ENCODE measurements around the gene PRDM16.

DNA sequence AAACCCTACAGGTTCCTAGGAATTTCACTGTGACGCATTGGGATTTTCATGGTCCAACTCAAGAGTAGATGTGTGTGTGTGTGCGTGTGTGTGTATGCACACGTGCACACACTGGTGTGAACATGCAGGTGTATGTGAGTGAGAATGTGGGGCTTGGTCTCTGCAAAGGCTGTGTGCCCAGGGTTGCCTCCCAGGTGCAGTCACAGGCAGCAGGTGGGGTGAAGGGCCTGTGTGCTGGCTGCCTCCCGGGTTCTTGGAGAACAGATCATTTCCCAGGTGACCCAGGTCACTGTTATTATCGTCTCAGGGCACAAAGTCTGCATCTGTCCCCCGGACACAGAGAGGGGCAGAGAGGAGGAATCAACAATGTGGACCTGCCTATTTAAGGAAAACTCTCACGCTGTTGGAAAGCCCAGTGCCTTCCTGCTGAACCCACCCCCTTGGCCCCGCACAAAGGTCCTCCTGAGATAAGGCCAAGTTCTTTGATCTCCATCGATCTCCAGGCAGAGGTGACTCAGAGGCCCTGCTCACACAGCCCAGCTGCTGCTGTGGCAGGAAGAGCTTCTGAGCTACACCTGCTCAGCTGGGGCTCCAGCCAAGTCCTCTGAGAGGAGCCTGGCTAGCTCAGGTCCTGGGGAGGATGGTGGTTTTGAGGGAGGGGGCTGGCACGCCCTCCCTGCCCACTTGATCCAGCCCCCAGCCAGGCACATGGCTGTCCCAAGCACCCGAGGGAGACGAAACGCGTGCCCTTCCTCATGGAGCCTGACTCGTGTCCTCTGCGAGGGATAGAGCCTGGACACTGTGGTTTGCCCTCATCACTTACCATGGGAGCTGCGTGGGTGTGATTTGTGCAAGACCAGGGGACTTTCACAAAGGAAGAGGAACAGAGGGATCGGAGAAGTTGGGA, 251.5 kb downstream of the PRDM16 start:
- no peak for TF ChIP-seq NR3C1 (CRISPR knock-in tag; conservative IDR thresholded peaks at IDR 0.05; ENCODE audit: low read depth)
- TF ChIP-seq SP1 (CRISPR knock-in tag; conservative IDR thresholded peaks at IDR 0.05), result no peak
- TF ChIP-seq, protein P1, sequence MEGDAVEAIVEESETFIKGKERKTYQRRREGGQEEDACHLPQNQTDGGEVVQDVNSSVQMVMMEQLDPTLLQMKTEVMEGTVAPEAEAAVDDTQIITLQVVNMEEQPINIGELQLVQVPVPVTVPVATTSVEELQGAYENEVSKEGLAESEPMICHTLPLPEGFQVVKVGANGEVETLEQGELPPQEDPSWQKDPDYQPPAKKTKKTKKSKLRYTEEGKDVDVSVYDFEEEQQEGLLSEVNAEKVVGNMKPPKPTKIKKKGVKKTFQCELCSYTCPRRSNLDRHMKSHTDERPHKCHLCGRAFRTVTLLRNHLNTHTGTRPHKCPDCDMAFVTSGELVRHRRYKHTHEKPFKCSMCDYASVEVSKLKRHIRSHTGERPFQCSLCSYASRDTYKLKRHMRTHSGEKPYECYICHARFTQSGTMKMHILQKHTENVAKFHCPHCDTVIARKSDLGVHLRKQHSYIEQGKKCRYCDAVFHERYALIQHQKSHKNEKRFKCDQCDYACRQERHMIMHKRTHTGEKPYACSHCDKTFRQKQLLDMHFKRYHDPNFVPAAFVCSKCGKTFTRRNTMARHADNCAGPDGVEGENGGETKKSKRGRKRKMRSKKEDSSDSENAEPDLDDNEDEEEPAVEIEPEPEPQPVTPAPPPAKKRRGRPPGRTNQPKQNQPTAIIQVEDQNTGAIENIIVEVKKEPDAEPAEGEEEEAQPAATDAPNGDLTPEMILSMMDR (IDR thresholded peaks at IDR 0.05), result no peak
- TF ChIP-seq ZNF219 (CRISPR knock-in tag; IDR thresholded peaks at IDR 0.05; ENCODE audit: borderline replicate concordance), result no peak
- no peak for TF ChIP-seq EMX1 (CRISPR knock-in tag; IDR thresholded peaks at IDR 0.05)
- no peak for TF ChIP-seq FOXP1 (CRISPR knock-in tag; IDR thresholded peaks at IDR 0.05; ENCODE audit: borderline replicate concordance)
- TF ChIP-seq, protein P2, sequence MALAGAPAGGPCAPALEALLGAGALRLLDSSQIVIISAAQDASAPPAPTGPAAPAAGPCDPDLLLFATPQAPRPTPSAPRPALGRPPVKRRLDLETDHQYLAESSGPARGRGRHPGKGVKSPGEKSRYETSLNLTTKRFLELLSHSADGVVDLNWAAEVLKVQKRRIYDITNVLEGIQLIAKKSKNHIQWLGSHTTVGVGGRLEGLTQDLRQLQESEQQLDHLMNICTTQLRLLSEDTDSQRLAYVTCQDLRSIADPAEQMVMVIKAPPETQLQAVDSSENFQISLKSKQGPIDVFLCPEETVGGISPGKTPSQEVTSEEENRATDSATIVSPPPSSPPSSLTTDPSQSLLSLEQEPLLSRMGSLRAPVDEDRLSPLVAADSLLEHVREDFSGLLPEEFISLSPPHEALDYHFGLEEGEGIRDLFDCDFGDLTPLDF (CRISPR knock-in tag; IDR thresholded peaks at IDR 0.05), result no peak
- TF ChIP-seq GRHL2 (CRISPR knock-in tag; IDR thresholded peaks at IDR 0.05; ENCODE audit: insufficient replicate concordance, severe bottlenecking), result no peak
